ENCODE results near the gene KRTAP5-3. TPM values are rescaled to one million over a fixed set of nuclear protein-coding genes. Genes with fewer than 3 reads are reported as not detected.

The KRTAP5-3 gene
- polyA plus RNA-seq, 1 donor from 2014 or later = not detected

GRCh38 chr11:1569251-1569780, 38.9 kb downstream of the KRTAP5-3 start:
- Histone ChIP-seq H3K27ac (ENCODE audit: low read length) (peak overlapping the region; percentile 85), H4K20me1 (ENCODE audit: insufficient read depth) (peaks cover 30% of the 10 kb centered on the region), H3F3A (ENCODE audit: insufficient read depth, low read length, poor library complexity, severe bottlenecking) (no peaks in the 10 kb centered on the region), H2AFZ (ENCODE audit: low read depth, low read length) (no peak overlapping the region), H3K36me3 (ENCODE audit: insufficient read depth, low read length) (no peaks in the 10 kb centered on the region), H3K9me2 (ENCODE audit: insufficient read depth, low read length) (no peaks in the 10 kb centered on the region), H3K4me3 (ENCODE audit: low read length) (peak overlapping the region; percentile 94), H3K79me2 (replicated peaks; ENCODE audit: insufficient read depth, low read length) (peaks cover 72% of the 10 kb centered on the region), H3K9ac (ENCODE audit: low read length) (peak overlapping the region; percentile 97), H3K27me3 (ENCODE audit: insufficient read depth, low read depth, low read length) (peaks cover 8% of the 10 kb centered on the region), H3K9me3 (ENCODE audit: low read length) (no peaks in the 10 kb centered on the region), H3K4me2 (ENCODE audit: low read length) (peak overlapping the region; percentile 81)
- TF ChIP-seq CTCF (IDR thresholded peaks at IDR 0.05; ENCODE audit: poor library complexity, severe bottlenecking) (no peak), POLR2AphosphoS5 (IDR thresholded peaks at IDR 0.05) (no peak), REST (IDR thresholded peaks at IDR 0.05; ENCODE audit: borderline replicate concordance) (no peak), EZH2 (IDR thresholded peaks at IDR 0.05; ENCODE audit: borderline replicate concordance, insufficient read depth, low read length, poor library complexity, severe bottlenecking) (no peak), RAD21 (conservative IDR thresholded peaks at IDR 0.05) (no peak), TAF1 (IDR thresholded peaks at IDR 0.05; ENCODE audit: low read depth) (no peak), MXI1 (conservative IDR thresholded peaks at IDR 0.05; ENCODE audit: poor library complexity, severe bottlenecking) (no peak), SMC3 (conservative IDR thresholded peaks at IDR 0.05; ENCODE audit: poor library complexity) (no peak), EP300 (conservative IDR thresholded peaks at IDR 0.05; ENCODE audit: poor library complexity, severe bottlenecking) (no peak)

- Histone ChIP-seq H4K20me1 (ENCODE audit: insufficient read depth) (peaks cover 30% of the 10 kb centered on the region), H3F3A (ENCODE audit: insufficient read depth, low read length, poor library complexity, severe bottlenecking) (no peaks in the 10 kb centered on the region)
These were observed 39.8 kb downstream of the KRTAP5-3 start for GRCh38 chr11:1568441-1568911.

More at GRCh38 chr11:1568441-1568911, 39.8 kb downstream of the KRTAP5-3 start:
- TF ChIP-seq EZH2 (IDR thresholded peaks at IDR 0.05; ENCODE audit: borderline replicate concordance, insufficient read depth, low read length, poor library complexity, severe bottlenecking) (no peak), EP300 (conservative IDR thresholded peaks at IDR 0.05; ENCODE audit: poor library complexity, severe bottlenecking) (peak; percentile 61), POLR2AphosphoS5 (IDR thresholded peaks at IDR 0.05) (peak; percentile 49), MXI1 (conservative IDR thresholded peaks at IDR 0.05; ENCODE audit: poor library complexity, severe bottlenecking) (peak; percentile 76)
- Histone ChIP-seq H3K4me3 (ENCODE audit: low read length) (peak overlapping the region; percentile 94), H3K9me3 (ENCODE audit: low read length) (no peaks in the 10 kb centered on the region), H3K9me2 (ENCODE audit: insufficient read depth, low read length) (no peaks in the 10 kb centered on the region), H3K27ac (ENCODE audit: low read length) (peak overlapping the region; percentile 85), H2AFZ (ENCODE audit: low read depth, low read length) (no peak overlapping the region), H3K79me2 (replicated peaks; ENCODE audit: insufficient read depth, low read length) (peaks cover 65% of the 10 kb centered on the region), H3K36me3 (ENCODE audit: insufficient read depth, low read length) (no peaks in the 10 kb centered on the region), H3K9ac (ENCODE audit: low read length) (peak overlapping the region; percentile 97), H3K27me3 (ENCODE audit: insufficient read depth, low read depth, low read length) (peaks cover 4% of the 10 kb centered on the region), H3K4me2 (ENCODE audit: low read length) (peak overlapping the region; percentile 81)
